Left colon (tissue), 2 donors: ENCODE data around the gene FAR2. TPM values are rescaled to one million over a fixed set of nuclear protein-coding genes. Genes with fewer than 3 reads are reported as not detected.
A peak's percentile ranks its signal among the peaks of the same experiment; 100 is the strongest.
"Not testable (repeated sequence)": the region's sequence is repeated elsewhere in the genome, so short reads cannot be mapped to it uniquely, and the experiment has no call there.

Source experiments
- ATAC-seq: fragments of 200-7000 bp; cut with Tn5 transposase; one replicate; pipeline ENCODE4 v1.9.1; 2020; ENCODE audit warnings: mild to moderate bottlenecking, moderate library complexity
- DNase-seq, 2 donors: peaks; one replicate each; pipeline ENCODE4 v3.0.0-alpha.2; 2020
- intact Hi-C, 2 donors: fragments of 100-400 bp; cut with DNase I in 1 of 2; cut with micrococcal nuclease in 1 of 2; formaldehyde crosslinking; loops; one replicate each; pipeline versions ENCODE4 v1.11.2 to v1.14.0; 2022; cut with DNase I, micrococcal nuclease
- long read RNA-seq: library from polyadenylated mRNA; unstranded; transcript quantifications from one replicate; pipeline ENCODE4 v2.0.0, GENCODE V29; 2021
- total RNA-seq, 2 donors: library from RNA; stranded (reverse); fragmentation: NEBNext Ultra II Directional; extraction: Animal tissue kit (Norgen Biotek cat#: 25700); gene quantifications; one replicate each; pipeline ENCODE4 v1.2.1, GENCODE V29; 2021
- donor health status: DM: no; HTN: no; CAD: no.
- donor health status: DM: yes; HTN: yes; CAD: no.

The FAR2 gene
- 10 to 100 TPM; 72.8 to 73.2 TPM for total RNA-seq
- long read RNA-seq, transcript FAR2-202 (12 exons, 3,616 nt): major isoform, 90 of 118 reads
- long read RNA-seq, partial matches to known transcripts: 10 of 118 reads
- long read RNA-seq, other reads (novel, unspliced or antisense): 17 of 118 reads

DNA sequence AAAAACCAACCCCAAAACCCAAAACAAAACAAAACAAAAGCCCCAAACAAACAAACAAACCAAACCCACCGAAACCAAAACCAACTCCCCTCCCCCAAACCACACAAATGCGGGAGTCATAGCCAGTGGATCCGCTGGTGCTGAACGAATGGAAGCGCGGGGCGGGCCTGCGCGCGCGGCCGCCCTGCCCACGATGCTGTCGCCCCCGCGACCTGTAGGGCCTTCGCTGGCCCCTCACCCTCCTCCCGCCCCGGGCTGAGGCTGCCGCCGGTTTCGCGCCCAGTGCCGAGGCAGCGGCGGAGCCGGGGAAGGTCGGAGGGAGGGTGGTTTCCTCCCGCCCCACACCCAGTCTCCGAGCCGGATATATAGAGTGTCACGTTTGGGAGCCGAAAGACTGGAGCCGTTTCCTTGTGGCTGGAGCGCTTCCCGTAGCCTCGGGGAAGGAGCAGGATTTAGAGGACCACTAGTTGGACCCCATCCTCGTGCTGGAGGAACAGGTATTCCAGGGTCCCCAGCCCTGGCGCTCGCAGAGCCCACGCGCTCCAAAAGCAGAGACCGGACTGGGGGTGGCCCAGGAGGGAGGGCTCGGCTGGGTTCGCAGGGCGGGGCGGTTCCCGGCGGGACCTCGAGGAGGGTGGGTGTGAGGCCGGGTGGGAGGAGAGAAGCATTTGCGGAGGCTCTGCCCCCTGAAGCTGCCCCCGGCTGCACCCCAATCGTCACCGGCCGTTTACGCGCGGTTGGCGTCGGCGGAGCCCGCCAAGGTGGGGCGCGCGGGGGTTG is at the start of gene FAR2:
Gene FAR2 (plus strand): TSS at position 368 of the 780 bp plus-strand sequence. CDS start 121,172 bp downstream, outside the sequence.
- DNase-seq (peak; percentile 77 to 81), ATAC-seq (peak; percentile 75)
- intact Hi-C loops: no loop called here

GRCh38 chr12:29102741-29103140 is 46.3 kb upstream of the FAR2 start:
- DNase-seq: no peak
- no peak for ATAC-seq
- intact Hi-C loops: no loop called here

DNA sequence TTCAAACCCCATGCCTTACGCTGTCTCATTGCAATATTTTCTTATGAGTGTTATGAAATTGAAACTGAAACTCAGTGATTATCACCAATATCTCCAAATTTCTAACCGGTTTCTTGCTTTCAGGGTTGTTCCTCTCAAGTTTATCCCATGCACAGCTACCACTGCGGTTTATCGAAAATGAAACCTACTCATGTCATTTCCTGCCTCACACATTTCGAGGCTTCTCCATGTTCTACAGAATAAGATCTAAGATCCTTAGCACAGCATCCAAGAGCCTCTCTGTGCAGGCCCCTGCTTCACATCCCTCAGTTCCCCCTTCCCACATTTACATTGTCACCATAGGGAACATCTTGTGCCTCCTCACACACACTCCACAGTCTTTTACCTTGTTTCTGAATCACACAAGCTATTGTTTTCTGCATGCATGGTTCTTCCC is 45.5 kb upstream of the FAR2 start:
- no peak for DNase-seq
- ATAC-seq: peak; percentile 27

DNA sequence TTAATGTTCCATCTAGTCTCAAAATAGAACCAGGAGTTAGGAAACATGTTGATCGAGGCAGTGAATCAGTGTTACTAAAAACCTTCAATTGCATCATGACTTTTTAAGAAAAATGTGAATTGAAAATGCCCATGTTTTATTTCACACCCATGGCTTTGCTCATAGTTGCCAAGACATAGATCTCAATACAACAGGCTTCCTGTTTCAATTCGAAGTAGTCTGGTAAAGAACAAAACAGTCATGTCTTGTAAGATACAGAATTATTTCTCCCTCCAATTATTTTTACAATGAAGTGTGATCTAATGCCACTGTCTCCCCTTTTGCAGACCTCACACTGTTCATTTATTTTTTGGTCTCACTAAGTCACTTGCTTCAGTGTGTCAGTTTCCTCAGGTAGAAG is 44.6 kb upstream of the FAR2 start:
- DNase-seq (no peak), ATAC-seq (no peak)
- intact Hi-C loops: no loop called here

More for the DNA sequence above, 45.5 kb upstream of the FAR2 start:
- intact Hi-C loops: no loop called here

DNA sequence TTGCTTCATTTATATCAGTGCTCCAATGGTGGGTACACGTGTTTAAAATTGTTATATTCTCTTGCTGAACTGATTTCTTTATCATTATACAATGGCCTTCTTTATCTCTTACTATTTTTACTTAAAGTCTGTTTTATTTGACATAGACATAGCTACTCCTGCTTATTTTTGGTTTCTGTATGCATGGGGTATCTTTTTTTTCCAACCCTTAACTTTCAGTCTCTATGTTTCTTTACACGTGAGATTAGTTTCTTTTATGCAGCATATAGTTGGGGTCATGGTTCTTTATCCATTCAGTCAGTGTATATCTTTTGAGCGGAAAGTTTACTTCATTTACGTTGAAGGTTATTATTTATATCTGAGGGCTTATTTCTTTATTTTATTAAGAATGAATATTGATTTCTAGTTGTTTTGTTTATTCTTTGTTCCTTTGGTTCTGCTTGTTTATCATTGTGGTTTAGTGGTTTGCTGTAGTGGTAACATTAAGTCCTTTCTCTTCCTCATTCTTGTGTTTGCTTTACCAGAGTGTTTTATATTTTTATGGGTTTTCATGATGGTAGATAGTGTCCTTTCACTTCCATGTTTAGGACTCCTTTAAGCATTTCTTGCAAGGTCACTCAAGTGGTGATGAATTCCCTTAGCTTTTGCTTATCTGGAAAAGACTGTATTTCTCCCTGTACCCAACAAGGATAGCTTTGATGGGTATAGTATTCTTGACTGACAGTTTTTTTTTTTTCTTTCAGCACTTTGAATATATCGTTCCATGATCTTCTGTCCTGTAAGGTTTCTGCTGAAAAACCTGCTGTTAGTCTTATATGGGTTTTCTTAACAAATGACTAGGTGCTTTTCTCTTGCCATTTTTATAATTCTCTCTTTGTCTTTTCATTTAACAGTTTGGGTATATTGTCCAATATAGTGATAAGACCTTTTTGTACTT is 38.3 kb upstream of the FAR2 start:
- ATAC-seq: peak; percentile 56
- no peak for DNase-seq
- intact Hi-C loops: no loop called here

DNA sequence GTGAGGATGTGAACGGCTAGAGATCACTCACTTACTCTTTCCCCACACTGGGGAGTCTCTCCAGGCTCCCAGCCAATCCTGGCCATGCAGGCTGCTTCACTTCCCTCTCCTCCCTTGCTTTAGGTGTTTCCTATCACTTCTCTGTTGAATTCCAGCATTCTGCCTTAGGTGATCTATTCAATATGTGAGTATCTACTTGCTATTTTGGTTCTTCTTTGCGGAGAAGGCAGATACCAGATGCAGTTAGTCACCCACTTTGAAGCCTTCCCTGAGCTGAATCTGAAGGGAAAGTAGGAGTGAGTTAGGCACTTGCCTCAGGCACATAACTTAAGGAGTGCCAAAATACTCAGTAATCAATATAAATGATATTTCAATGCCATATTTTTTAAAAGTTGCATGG is 36.0 kb upstream of the FAR2 start:
- ATAC-seq (no peak), DNase-seq (no peak)
- intact Hi-C loops: no loop called here

- no peak for ATAC-seq
- no peak for DNase-seq
- intact Hi-C loops: no loop called here
Measured at GRCh38 chr12:29116414-29116813, 32.7 kb upstream of the FAR2 start.

DNA sequence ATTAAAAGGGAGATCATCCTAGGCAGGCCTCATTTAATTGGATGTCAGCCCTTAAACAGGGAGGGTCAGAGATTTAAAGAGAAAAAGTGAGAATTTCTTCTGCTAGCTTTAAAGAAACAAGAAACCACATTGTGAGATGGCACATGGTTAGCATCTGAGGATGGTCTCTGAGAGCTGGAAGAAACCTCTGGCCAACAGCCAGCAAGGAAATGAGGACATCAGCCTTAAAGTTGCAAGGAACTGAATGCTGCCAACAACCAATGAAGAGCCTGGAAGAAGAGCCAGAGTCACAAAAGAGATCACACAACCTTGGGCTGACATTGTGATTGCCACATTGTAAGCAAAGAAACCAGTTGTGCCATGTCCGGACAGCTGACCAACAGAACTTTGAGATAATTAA is 17.5 kb upstream of the FAR2 start:
- intact Hi-C loops: no loop called here
- DNase-seq (no peak), ATAC-seq (no peak)

GRCh38 chr12:29132316-29132715 is 16.8 kb upstream of the FAR2 start:
- intact Hi-C loops: no loop called here
- DNase-seq (no peak), ATAC-seq (no peak)

DNA sequence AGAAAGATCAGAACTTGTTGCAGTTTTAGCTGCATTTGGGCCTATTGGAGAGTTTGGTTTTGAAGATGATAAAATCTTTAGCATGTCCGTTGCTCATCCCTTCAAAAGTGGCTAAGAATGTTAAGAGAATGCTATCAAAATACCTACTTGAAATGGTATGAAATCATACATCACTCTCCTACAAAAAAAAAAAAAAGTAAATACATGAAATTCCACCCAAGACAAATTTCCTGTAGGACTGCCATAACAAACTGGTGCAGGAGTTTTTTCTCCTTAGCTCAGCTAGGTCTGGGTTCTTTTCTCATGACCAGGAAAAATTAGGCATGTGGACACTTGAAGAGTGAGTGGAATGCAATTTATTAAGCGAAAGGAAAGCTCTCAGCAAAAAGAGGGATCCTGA is 15.9 kb upstream of the FAR2 start:
- intact Hi-C loops: no loop called here
- no peak for DNase-seq
- no peak for ATAC-seq

DNA sequence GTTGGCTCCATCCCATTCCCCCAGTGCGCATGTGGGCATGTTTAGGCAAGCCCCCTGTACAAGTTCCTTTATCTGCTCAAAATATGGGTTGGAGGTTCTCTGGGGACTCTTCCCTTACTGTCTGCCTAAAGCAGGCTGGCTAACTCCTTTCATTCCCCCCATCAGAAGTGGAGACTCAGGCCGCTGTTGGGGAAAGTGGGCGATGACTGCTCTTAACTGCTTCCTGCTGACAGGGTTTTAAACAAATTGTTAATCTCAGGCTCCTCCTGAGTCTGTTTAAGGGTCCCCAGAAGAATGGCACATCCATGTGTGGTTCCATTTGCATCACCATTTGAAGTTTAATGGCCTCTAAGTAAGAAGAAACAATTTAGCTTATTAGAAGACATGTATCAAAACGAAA is 15.4 kb upstream of the FAR2 start:
- DNase-seq: no peak
- no peak for ATAC-seq
- intact Hi-C loops: no loop called here

DNA sequence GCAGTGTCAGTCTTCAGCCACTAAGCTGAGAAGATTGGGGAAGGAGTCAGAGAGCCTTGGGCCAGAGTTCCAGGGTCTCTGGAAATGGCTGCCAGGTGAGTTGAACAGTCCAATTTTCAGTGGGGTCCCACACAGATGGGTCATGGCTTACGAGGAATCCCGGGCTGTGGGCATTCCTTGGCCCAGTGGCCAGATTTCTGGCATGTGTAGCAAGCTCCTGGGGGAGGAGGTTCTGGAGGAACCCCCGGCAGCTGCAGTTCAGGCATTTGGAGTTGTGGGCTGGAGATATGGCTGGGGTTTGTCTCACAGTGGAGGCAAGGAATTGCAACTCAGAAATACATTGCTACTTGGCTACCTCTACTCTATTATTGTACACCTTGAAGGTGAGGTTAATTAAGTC is 10.8 kb upstream of the FAR2 start:
- ATAC-seq, intact Hi-C loops, DNase-seq: not testable (repeated sequence)

DNA sequence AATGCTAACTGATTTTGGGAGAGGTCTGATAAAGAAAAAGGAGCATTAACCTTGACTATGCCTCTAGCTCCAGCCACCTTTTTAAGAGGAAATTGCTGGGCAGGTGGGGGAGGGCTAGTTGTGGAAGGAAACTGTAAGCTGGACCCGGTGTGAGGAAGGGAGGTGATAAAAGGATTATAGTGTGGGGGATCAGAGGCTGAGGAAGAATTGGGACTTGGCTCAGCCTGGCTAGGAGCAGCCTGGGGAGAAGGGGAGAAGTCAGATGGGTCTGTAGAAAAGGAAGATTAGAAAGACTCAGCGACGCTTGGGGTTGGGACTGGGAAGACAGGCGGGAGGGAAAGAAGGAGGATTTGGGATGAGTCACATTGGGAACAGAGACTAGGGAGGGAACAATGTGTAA is 10.2 kb upstream of the FAR2 start:
- DNase-seq, ATAC-seq, intact Hi-C loops: not testable (repeated sequence)

DNA sequence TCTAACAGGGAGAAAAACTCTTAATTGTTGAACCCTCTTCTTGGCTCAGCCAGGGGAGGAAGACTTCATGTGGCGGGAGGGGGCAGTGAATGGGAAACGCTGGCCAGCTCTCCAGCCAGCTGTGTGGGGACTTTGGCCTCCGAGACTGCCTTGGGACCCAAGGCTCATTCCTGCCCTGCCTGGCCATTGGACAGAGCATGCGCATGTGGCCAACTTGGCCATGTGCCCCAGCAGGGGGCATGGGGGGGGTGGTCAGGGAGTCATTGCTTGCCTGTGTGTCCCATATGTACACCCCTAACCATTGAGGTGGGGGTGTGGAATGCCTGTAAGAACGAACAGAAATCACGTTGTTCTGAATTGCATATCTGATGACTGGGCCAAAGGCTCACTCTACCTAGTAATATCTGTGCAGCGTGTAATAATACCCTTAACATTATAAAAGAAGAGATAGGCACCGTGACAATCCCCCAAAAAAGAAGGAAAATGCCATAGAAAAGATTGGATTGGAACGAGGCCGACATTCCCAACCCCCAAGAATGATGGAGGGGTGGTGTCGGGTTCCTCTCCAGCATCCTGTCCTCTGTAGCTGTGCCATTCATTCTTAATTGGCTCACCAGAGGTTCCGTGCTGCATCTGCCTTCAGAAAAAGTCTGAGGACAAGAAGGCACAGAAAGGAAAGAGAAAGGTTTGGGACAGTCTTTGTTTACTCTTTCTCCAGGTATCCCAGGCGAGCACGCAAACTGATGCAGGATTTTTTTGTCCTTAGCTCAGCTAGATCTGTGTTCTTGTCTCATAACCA is 3.5 kb upstream of the FAR2 start:
- intact Hi-C loops: no loop called here
- DNase-seq (no peak), ATAC-seq (no peak)

- ATAC-seq (no peak), DNase-seq (no peak)
- intact Hi-C loops: no loop called here
Measured at GRCh38 chr12:29146196-29146595, 2.9 kb upstream of the FAR2 start.

- peak; percentile 72 to 82 for DNase-seq
- intact Hi-C loops: no loop called here
- ATAC-seq: peak; percentile 40
Measured at GRCh38 chr12:29147731-29148595, 1.1 kb upstream of the FAR2 start.

DNA sequence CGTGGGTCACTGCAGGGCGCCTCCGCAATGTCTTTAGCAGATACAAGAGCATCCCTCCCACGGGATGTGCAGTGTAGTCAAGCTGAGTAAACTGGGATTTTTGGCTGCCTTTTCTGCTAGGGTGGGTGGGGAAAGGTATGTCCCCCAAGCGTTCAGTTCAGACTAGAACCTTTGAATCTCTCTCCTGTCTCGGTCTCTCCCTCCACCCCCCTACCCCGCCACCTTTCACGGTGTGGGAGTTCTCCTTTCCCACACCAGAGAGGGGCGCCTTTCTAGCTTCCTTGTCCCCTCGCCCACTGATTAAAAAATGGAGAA is 525 bp upstream of the FAR2 start:
- intact Hi-C loops: no loop called here
- ATAC-seq (peak; percentile 26), DNase-seq (peak in 1 of 2 donors; percentile 47)

- ATAC-seq: peak; percentile 39
- intact Hi-C loops: no loop called here
- DNase-seq: peak; percentile 43
Measured at GRCh38 chr12:29149691-29150281, 708 bp downstream of the FAR2 start.
